Embryonic facial prominence (tissue), 1 donor: ENCODE measurements around the gene PRSS36.
"Not testable (repeated sequence)": the region's sequence is repeated elsewhere in the genome, so short reads cannot be mapped to it uniquely, and the experiment has no call there.

Source experiments
- DNase-seq: peaks from one replicate; pipeline ENCODE4 v3.0.0-alpha.2; 2016; ENCODE audit errors: extremely low spot score

PRSS36 gene

DNA sequence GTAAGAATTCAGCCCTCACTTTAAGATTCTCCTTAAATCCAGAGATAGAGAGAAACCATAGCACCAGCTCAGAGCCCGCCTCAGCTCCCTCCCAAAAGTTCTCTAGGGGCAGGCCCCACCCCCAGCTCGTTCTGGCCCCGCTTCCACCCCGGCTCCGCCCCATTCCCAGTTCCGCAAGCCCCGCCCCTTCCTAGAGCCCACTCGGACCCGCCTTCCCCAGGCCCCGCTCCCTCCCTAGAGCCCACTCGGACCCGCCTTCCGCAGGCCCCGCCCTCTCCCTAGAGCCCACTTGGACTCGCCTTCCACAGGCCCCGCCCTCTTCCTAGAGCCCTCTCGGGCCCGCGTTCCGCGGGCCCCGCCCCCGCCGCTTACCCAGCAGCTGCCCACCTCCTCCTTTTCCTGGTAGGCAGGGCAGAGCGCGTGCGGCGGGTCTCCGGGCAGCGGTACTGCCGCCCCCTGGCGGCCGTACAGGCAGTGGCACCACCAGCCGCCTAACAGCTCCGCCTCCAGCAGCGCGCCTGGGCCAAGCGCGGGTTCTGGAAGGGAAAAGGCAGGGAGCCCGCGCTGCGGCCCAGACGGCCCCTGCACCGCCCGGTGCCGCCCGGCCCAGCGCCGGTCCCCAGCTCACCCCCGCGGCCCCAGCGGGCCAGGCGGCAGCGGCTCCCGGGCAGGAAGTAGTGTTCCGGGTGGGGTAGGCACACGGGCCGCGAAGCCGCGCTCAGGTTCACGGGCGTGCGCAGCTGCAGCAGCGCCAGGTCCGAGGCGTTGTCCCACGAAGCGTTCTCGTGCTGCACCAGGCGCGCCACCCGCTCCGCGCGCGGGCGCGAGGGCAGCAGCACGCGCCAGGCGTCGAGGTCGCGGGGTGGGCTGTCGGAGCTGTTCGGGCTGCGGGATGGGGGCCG, 7.5 kb downstream of the PRSS36 start:
- peak; percentile 96 for DNase-seq

DNA sequence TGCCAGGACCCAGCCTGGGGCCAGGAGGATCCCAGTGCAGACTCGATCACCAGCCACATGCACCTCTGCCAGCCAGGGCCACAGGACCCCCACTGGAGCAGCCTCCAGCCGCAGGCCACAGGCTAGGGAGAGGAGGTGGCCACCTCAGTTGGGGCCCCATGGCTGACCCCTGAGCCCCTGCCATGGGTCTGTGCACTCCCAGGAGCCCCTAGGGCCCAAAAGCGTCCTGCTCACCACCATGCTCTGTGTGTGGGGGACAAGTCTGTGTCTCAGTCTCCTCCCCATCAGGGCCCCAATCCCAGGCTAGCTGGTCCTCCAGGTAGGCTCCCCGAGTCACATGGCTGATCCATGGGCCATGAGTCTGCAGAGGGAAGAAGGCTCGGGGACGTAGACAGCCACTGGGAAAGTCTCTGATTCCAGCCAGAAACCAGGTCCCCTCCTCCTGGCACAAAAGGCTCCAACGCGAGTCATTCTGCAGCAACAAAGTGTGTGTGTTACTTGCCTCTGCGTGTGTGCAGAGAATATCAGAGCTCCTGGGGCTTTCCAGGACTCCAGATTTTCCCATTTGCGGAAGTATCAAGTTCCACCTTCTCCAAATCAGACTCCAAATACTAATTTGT, 8.3 kb downstream of the PRSS36 start:
- no peak for DNase-seq

DNA sequence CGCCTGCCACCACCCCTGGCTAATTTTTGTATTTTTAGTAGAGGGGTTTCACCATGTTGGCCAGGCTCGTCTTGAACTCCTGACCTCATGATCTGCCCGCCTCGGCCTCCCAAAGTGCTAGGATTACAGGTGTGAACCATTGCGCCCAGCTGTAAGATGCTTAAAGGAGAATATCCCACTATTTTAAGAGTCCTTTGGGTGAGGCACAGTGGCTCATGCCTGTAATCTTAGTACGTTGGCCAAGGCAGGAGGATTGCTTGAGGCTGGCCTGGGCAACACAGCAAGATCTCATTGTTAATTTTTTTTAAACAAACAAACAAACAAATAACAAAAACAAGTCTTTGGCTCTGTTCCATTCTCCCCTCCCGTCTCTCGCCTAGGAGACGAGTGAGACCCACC, 8.8 kb downstream of the PRSS36 start:
- not testable (repeated sequence) for DNase-seq

DNA sequence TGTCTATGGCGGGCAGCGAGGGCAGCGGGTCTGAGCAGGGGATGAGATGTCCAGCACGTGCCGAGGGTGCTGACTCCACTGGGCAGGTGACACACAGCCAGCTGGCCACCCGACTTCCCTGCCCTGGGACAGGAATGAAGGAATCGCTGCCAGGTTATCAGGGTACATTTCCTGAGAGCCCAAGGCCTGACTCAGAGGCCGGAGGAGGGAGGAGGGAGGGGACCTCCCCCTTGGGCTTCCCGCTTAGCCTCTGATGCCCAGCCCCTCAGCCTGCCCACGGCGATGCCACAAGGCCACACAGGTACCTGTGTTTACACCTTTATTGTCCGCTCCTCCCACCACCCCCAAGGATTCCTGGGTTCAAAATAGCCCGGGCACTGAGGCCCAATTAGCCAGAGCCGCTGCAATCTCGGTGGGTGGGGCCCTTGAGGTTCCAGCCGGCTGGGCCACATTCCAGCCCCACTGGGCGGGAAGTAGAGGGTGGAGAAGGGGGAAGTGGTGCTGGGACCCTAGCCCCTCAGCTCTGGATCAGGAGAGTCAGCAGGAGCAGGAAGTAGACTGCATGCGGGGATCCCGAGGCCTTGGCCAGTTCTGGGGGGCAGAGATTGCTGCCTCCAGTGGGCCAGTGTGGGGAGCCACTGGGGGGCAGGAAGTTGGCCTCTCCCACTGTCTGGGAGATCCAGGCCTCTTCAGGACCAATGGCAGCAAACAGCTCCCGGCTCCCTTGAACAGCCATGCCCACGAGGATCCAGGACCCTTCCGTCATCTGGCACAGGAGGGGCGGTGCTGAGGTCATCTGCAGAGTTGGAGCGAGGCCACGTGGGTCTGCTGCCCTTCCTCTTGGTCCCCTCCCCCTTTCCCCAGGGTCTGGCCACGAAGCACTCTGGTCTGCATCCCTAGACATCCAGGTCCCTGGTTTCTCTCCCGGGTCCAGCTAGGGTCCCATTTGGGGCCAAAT, 11.0 kb downstream of the PRSS36 start:
- no peak for DNase-seq

DNA sequence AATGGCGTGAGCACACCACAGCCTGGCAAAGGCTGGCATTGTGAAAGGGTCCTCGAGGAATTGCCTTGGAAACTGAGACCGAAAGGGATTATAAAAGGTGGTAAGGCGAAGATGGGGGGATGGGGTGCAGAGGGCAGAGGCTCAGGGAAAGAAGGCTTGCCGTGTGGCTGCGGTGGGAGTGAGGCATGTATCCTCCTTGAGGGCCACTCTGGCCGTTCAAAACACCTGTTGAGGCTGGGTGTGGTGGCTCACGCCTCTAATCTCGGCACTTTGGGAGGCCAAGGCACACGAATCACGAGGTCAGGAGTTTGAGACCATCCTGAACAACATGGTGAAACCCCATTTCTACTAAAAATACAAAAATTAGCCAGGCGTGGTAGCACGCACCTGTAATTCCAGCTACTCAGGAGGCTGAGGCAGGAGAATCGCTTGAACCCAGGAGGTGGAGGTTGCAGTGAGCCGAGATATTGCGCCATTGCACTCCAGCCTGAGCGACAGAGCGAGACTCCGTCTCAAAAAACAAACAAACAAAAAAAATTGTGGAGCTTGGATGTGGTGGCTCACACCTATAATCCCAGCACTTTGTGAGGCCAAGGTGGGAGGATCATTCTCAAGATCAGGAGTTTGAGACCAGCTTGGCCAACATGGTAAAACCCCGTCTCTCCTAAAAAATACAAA, 12.9 kb downstream of the PRSS36 start:
- DNase-seq, result not testable (repeated sequence)

DNA sequence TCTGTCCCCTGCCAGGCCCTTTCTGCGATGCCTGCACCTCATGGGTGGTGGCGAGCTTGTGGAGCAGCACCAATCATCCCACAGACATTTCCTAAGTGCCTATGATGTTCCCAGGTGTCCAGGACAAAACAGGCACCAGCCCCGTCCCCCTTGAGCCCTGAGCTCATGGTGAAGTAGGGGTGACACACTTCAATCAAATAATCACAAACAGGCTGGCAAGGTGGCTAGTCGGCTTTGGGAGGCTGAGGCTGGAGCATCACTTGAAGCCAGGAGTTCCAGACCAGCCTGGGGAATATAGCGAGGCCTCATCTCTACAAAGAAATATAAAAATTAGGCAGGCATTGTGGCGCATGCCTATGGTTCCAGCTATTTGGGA, 13.6 kb downstream of the PRSS36 start:
- DNase-seq, result no peak

DNA sequence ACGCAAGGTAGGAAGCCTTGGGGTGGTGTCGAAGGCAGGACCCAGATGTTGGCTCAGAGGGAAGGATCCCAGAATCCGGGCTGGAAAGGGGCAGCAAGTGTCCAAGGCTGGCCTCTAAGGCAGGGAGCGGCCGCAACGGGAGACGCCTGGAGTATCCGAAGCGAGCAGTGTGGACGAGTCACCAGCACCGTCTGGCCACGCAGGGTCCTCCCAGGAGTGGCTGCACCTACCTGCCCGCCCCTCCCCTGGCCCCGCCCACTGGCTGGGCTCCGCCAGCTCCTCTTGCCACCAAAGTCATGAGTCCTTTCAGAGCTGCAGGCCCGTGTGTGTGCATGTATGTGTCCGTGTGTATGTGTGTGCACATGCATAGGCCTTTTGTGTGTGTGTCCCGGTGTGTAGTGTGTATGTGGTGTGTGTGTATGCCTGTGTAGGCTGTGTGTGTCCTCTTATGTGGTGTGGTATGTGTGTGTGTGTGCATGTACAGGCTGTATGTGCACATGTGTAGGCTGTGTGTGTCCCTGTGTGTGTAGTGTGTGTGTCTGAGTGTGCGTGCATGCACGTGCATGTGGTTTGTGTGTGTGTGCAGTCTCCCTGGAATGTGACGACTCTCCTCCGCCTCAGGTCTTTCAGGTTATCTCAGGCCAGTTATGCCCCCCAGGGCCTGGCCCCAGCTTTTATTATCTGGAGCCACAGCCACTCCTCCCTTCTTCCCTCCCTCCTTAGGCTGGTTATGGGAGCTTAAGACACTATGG, 14.2 kb downstream of the PRSS36 start, which contains the start of gene PRSS8:
PRSS8 (minus strand) TSS at position 193 of the 752 bp plus-strand sequence. CDS start 229 bp downstream, outside the sequence.
- DNase-seq, result no peak

DNA sequence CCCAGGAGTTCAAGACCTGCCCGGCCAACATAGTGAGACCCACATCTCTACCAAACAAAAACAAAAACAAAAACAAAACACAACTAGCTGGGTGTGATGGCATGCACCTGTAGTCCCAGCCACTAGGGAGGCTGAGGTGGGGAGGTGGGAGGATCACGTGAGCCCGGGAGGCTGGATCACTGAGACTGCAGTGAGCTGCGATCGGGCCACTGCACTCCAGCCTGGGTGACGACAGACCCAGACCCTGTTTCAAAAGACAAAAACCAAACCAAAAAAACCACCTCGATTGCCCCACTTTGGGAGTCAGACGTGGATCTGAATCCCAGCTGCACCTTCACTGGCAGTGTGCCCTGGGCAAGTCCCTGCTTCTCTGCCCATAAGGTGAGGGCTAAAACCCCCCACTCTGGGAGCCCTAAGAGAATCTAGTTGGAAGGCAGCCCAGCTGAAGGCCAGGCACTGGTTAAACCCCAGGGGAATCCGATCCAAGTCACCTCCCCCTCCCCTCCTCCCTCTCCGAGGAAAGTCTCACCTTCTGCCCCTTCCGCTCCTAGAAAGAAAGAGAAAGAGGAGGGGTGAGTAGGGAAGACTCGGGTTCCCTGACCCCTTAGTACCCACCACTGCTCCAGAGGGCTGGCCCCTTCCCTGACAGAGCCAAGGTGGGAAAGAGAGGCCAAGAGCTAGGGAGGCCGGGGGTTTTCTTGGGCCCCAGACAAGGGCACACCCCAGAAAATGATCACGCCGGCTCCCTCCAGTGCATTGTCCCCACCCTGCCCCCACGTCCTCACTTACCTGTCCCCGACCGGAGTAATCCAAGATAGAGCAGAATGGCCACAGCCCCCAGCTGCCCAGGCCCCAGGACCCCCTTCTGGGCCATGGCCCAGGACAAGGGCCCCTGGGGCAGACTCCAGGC, 15.0 kb downstream of the PRSS36 start:
- no peak for DNase-seq

DNA sequence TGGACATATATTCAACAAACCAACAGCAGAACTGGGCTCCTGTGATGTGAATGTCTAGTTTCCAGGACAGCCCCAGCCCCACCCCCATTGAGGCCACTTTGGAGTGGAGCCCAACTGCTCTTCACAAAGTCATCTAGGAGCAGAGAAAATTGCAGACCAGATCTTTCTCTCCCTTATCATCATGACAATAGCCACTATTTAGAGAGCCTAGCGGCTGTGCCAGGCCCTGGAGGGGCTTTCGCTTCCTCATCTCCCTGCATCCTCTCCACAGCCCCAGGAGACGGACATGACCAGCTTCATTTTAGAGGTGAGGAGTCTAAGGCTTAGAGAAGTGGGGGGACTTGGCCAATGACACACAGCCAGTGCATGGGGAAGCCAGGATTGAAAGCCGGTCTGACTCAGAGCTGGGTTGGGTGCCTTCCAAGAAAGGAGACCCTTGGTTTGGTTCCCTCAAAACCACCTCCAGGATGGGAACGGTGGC, 15.7 kb downstream of the PRSS36 start:
- no peak for DNase-seq

DNA sequence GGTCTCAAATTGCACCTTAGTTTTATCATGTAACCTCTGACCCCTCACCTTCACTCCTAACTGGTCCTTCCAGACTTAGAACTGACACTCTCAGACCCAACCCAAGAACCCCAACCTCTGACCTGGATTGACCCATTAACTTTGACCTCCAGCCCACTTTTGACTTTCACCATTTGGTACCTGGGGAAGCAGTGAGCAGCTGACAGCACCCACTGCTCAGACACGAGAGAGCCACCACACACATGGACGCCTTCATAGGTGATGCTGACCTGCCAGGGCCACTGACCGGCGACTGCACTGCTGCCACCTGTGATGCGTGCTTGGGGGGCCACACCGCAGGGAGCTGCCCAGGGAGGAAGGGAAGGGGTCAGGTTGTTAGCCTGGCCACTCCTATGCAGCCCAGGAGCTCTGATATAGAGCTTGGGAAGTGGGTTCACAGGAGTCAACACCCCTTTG, 16.8 kb downstream of the PRSS36 start:
- DNase-seq, result no peak

DNA sequence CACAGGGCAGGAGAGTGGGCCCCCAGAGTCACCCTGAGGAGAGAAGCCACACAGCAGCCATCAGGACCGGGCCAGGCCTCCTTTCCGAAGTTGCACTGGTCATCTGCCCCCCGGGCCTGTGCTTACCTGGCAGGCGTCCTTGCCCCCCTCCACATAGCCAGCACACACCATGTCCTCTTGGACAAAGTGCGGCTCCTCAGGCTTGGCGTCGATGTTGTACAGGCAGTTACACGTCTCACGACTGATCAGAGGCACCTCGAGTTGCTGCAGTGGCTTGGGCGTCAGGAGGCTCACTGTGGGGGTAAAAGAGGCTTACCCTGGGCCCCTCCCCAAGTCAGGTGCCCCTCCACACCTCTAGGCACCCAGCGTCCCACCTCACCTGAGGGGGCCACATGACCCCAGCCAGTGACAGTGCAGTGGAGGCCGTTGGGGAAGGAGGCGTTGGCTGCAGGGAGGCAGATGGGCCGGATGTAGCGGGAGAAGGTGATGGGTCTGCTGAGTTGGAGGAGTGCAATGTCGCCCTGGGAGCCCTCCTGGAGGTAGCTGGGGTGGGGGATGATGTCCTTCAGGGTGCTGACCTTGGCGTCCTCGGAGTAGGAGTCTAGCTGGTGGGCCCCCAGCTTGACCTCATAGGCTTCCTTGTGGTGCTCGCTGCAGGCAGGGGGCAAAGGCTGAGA, 17.4 kb downstream of the PRSS36 start:
- DNase-seq, result no peak

DNA sequence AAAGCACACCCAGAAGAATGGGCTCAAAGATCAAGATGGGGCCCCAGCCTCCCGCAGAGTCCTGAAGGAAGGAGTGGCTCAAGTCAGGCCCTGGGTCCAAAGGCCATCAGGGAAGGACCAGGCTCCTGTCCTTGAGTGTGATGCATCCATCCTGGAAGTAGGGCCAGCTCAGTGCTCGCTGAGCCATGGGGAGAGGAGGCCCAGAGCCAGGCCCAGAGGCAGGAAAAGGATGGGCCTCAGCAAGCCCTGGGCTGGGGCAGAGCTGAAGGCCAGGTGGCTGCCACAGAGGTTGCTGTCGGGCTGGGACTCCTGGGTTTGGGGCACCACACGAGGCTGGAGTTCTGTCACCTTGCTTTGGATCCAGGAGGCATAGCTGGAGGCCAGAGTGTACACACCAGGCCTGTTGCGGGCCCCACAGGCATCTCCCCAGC, 18.0 kb downstream of the PRSS36 start:
- no peak for DNase-seq

DNA sequence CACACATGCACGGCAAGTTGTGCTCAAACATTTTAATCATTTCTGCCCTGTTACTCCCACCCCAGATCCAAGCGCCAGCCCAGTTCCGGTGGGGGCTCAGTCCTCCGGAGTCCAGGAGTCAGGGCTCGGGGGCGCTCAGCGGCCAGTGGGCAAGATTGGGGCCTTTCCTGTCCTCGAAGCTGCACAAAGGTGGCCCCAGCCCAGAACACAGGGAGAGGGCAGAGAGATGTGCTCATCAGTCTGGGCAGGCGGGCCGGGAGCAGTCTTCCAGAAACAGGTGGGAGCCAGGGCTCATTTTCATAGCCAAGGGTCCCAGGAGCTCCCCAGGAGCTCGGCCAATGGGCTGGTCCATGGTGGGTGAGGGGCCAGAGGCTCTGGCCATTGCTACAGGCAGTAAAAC, 18.4 kb downstream of the PRSS36 start:
- DNase-seq, result no peak

DNA sequence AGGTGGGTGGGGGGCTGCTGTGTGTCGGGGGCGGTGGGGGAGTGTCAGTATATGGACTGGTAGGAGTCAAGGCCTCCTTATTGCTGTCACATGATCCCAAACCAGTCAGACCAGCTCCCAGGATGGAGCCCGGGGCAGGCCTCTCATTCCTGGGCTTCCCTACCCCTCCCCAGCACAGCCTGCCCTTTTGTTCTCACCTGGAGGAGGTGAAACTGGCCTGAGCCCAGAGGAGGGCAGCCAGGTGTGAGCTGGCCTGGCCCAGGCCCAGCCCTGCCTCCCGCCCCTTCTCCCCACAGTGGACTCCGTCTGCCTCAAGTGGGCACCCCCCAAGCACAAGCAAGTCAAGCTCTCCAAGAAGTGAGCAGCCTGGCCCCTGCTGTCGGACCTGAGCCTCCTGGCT, 19.0 kb downstream of the PRSS36 start:
- no peak for DNase-seq

DNA sequence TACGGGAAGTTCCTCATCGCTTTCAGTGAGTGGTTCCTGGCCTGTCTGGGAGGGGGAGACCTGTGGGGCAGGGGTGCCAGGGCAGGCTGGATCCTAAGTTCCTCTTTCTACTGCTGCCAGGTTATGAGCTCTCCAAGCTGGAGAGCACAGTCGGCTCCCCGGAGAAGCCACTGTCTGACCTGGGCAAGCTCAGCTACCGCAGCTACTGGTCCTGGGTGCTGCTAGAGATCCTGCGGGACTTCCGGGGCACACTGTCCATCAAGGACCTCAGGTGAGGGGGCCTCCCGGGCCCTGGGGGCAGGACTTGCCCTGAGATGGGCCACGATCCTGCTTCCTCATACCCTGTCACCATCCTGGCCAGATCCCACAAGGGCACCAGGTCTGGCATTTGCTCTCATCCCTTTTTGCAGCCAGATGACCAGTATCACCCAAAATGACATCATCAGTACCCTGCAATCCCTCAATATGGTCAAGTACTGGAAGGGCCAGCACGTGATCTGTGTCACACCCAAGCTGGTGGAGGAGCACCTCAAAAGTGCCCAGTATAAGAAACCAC, 19.5 kb downstream of the PRSS36 start:
- no peak for DNase-seq

DNA sequence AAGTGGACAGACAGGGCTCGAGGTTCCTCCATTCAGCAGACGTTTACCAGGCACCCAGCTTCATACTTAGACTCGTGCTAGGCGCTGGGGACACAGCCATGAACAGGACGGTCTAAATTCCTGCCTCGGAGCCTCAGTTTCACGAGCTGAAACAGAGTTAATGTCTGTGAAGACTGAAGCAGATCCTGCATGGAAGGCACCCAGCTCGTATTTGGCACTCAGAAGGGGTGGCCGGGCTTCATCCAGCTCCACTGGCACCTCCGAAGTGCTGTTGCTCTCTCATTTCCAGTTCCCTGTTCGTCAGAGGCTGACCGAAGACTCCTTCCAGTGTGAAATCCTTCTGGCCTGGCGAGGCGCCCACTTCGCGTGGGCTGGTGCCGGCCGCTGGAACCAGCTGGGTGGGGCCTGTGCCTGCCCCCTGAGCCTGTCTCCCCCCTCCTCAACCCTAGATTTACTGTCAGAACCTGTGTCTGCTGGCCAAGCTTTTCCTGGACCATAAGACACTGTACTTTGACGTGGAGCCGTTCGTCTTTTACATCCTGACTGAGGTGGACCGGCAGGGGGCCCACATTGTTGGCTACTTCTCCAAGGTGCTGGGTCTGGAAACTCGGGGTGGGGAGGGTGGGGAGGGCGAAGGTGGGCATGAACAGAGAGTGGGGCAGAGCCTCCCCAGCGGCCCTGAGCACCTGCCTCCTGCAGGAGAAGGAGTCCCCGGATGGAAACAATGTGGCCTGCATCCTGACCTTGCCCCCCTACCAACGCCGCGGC, 20.1 kb downstream of the PRSS36 start:
- DNase-seq, result no peak

DNA sequence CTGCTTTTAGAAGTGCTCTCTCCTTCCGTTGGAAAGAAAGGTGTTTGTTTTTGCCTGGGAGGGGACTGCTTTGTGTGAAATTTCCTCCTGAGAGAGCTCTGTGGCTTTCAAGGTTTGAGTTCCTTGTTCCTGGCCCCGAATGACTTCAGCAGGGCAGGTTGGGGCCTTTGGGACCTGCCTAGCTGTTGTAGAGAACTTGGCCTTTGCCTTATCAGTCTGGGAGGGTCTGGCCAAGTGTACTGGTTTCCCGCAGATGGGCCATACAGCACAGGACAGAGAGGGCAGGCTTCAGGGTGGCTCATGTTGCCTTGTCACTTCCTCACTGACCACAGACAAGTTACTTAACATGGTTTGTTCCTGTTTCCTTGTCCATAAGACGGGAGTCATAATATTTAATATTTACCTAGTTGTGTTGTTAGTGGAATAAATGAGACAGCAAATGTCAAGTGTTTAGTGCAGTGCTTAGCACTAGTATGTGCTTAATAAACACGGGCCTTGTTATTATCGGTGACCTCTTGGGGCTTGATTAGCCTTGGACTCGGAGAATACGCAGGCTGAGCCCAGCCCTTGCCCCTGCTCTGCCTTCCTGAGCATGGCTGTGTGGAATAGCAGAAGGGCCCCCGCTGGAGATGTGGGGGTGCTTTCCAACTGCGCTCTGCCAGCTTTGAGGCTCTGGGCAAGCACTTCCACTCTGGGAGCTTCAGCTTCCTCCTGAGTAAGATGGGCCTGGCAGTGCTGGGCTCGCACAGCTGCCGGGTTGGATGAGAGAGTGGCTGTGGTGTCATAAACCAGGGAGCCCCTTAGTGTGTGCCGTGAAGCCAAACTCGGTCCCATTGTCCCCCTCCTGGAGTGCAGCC, 20.9 kb downstream of the PRSS36 start:
- DNase-seq, result no peak
